HCT116 (cell line): Measurements from ENCODE around the gene LIPG. TPM values are rescaled to one million over a fixed set of nuclear protein-coding genes. Genes with fewer than 3 reads are reported as not detected.

Experiments
- ATAC-seq: fragments of 200-7000 bp; cut with Tn5 transposase; 2 replicates; pipeline ENCODE4 v1.9.1; 2020; ENCODE audit warnings: mild to moderate bottlenecking, moderate library complexity
- BruUV-seq: library from RNA; stranded (reverse); fragments of 400-500 nt; replicated peaks from 2 replicates; lab custom pipeline; 2021; lab: Mats Ljungman, UMichigan
- CTCF ChIA-PET: fragments of 300-600 bp; sonication (Branson Sonifier 250); formaldehyde crosslinking; loops from one replicate; lab custom pipeline; 2021; ENCODE audit warnings: antibody characterized with exemption; lab: Charles Lee
- POLR2A ChIA-PET: fragments of 300-600, 350-600 bp; sonication (Branson Sonifier 250); formaldehyde crosslinking; loops from one replicate; lab custom pipeline; 2021; ENCODE audit warnings: antibody characterized with exemption; lab: Charles Lee
- RAD21 ChIA-PET, 2 experiments: fragments of 300-600 bp; sonication (Branson Sonifier 250); formaldehyde crosslinking; loops; one replicate each; lab custom pipeline; 2023; ENCODE audit warnings: low total read pairs in 2 of 2; ENCODE audit not compliant: uncharacterized antibody in 2 of 2, unreplicated experiment in 2 of 2, low non-redundant PET in 1 of 2; lab: Charles Lee
- DNase-seq: peaks from one replicate; pipeline ENCODE4 v3.0.0-alpha.2; 2010; ENCODE audit warnings: low read depth, low spot score
- H2AFZ ChIP-seq: fragments of 200-600 bp; shearing (Covaris generic), sonication (generic); 2 replicates; pipeline ENCODE4 v1.6.1; 2017; ENCODE audit warnings: low read depth, mixed run types, mixed read lengths, antibody characterized with exemption, low read length; ENCODE audit not compliant: poor library complexity, severe bottlenecking
- H3K27ac ChIP-seq: 2 replicates; pipeline ENCODE4 v1.5.1; 2012; ENCODE audit warnings: low read depth, low read length
- H3K27me3 ChIP-seq: fragments of 200-600 bp; sonication (generic); 2 replicates; pipeline ENCODE4 v1.6.1; 2016; ENCODE audit warnings: mixed run types, low read length, mixed read lengths; ENCODE audit not compliant: insufficient read depth
- H3K36me3 ChIP-seq, 2 experiments: fragments of 200-500 bp in 1 of 2; fragments of 200-600 bp in 1 of 2; sonication (Bioruptor generic) in 1 of 2; sonication (generic) in 1 of 2; 2 replicates each; pipeline versions ENCODE4 v1.5.1 to v1.6.1; 2014 to 2016; ENCODE audit warnings: low read length in 2 of 2, inconsistent platforms in 1 of 2, mixed read lengths in 1 of 2, mixed run types in 1 of 2; ENCODE audit not compliant: insufficient read depth in 2 of 2, control insufficient read depth in 1 of 2
- H3K4me1 ChIP-seq, 2 experiments: fragments of 200-600 bp in 1 of 2; sonication (generic) in 1 of 2; 2 replicates each; pipeline versions ENCODE4 v1.5.1 to v1.6.1; 2012 to 2017; ENCODE audit warnings: low read length in 2 of 2, inconsistent platforms in 1 of 2, mild to moderate bottlenecking in 1 of 2, mixed read lengths in 1 of 2, mixed run types in 1 of 2, moderate library complexity in 1 of 2; ENCODE audit not compliant: insufficient read depth in 2 of 2, control insufficient read depth in 1 of 2
- H3K4me2 ChIP-seq: fragments of 200-600 bp; sonication (generic); 2 replicates; pipeline ENCODE4 v1.6.1; 2017; ENCODE audit warnings: mixed run types, low read length, mixed read lengths
- H3K4me3 ChIP-seq, 2 experiments: fragments of 200-600 bp in 1 of 2; sonication (generic) in 1 of 2; replicated peaks in 1 of 2; 2 replicates each; pipeline ENCODE4 v1.5.1; 2011 to 2016; ENCODE audit warnings: low read length in 2 of 2, control low read depth in 1 of 2, low read depth in 1 of 2, mild to moderate bottlenecking in 1 of 2, mixed read lengths in 1 of 2, mixed run types in 1 of 2
- H3K79me2 ChIP-seq: fragments of 200-600 bp; sonication (generic); 2 replicates; pipeline ENCODE4 v1.6.1; 2017; ENCODE audit warnings: mild to moderate bottlenecking, mixed run types, low read length, moderate library complexity, mixed read lengths; ENCODE audit not compliant: insufficient read depth
- H3K9ac ChIP-seq: fragments of 200-600 bp; sonication (generic); 2 replicates; pipeline ENCODE4 v1.6.1; 2016; ENCODE audit warnings: low read length, mixed read lengths
- H3K9me2 ChIP-seq: fragments of 200-600 bp; sonication (generic), shearing (Covaris generic); 2 replicates; pipeline ENCODE4 v1.6.1; 2017; ENCODE audit warnings: mixed run types, mild to moderate bottlenecking, moderate library complexity; ENCODE audit not compliant: insufficient read depth
- H3K9me3 ChIP-seq, 2 experiments: fragments of 200-500 bp in 1 of 2; fragments of 200-600 bp in 1 of 2; sonication (Bioruptor generic) in 1 of 2; sonication (generic) in 1 of 2; 2 replicates each; pipeline ENCODE4 v1.6.1; 2014 to 2017; ENCODE audit warnings: low read length in 2 of 2, mixed read lengths in 2 of 2, inconsistent platforms in 1 of 2, low read depth in 1 of 2, mild to moderate bottlenecking in 1 of 2, mixed run types in 1 of 2, moderate library complexity in 1 of 2; ENCODE audit not compliant: control insufficient read depth in 1 of 2, insufficient read depth in 1 of 2
- H4K20me1 ChIP-seq: fragments of 200-600 bp; sonication (generic), shearing (Covaris generic); 2 replicates; pipeline ENCODE4 v1.6.1; 2017; ENCODE audit warnings: mixed run types, mild to moderate bottlenecking, moderate library complexity; ENCODE audit not compliant: insufficient read depth
- EZH2 ChIP-seq: fragments of 200-600 bp; sonication (generic); IDR thresholded peaks from 2 replicates; pipeline ENCODE4 v1.6.1; 2017; ENCODE audit warnings: antibody characterized with exemption, mixed run types
- POLR2A ChIP-seq: IDR thresholded peaks from 2 replicates; pipeline ENCODE4 v1.7.0; 2011; ENCODE audit warnings: borderline replicate concordance; ENCODE audit not compliant: insufficient read depth, insufficient read length; ENCODE audit errors: extremely low read depth
- RAD21 ChIP-seq: IDR thresholded peaks from 2 replicates; pipeline ENCODE4 v1.6.1; 2012; ENCODE audit warnings: low read depth, mild to moderate bottlenecking
- REST ChIP-seq: IDR thresholded peaks from 2 replicates; pipeline ENCODE4 v1.6.1; 2012; ENCODE audit warnings: low read depth
- SIN3A ChIP-seq: IDR thresholded peaks from 2 replicates; pipeline ENCODE4 v1.6.1; 2012; ENCODE audit warnings: low read depth
- SRF ChIP-seq: IDR thresholded peaks from 2 replicates; pipeline ENCODE4 v1.6.1; 2012; ENCODE audit warnings: low read depth
- ZBTB33 ChIP-seq: IDR thresholded peaks from 2 replicates; pipeline ENCODE4 v1.6.1; 2011; ENCODE audit warnings: mild to moderate bottlenecking, low read length, moderate library complexity; ENCODE audit not compliant: insufficient replicate concordance; ENCODE audit errors: extremely low read depth
- ZNF274 ChIP-seq: fragments of 200-500 bp; sonication (Bioruptor generic); IDR thresholded peaks from 2 replicates; pipeline ENCODE4 v1.6.1; 2014; ENCODE audit warnings: mild to moderate bottlenecking, low read depth, low read length, inconsistent platforms
- intact Hi-C: fragments of 100-400 bp; cut with micrococcal nuclease; formaldehyde crosslinking; loops from 2 replicates; pipeline ENCODE4 v1.10.0; 2022
- total RNA-seq: library from RNA; stranded (reverse); gene quantifications from one replicate; pipeline ENCODE4 v1.2.1, GENCODE V29; 2021; ENCODE audit not compliant: unreplicated experiment

LIPG gene
- total RNA-seq, 1 experiment from 2014 or later: 2.6 TPM

GRCh38 chr18:49590608-49591007, 28.8 kb downstream of the LIPG start:
- Histone ChIP-seq H3K9me2 (no peaks in the 10 kb centered on the region), H3K9ac (no peak overlapping the region), H3K36me3 (no peaks in the 10 kb centered on the region), H3K79me2 (no peaks in the 10 kb centered on the region), H3K9me3 (no peaks in the 10 kb centered on the region), H3K4me2 (no peak overlapping the region), H4K20me1 (no peaks in the 10 kb centered on the region), H2AFZ (no peak overlapping the region), H3K4me3 (no peak overlapping the region), H3K4me1 (no peaks in the 10 kb centered on the region), H3K27me3 (no peaks in the 10 kb centered on the region; the same call in 1 of the 2 replicates), H3K27ac (no peak overlapping the region)
- BruUV-seq: no TSS peak
- ChIA-PET POLR2A (no interaction called here), CTCF (no interaction called here), RAD21 (no interaction called here)
- no peak for DNase-seq
- ATAC-seq: no peak
- TF ChIP-seq REST: no peak
- TF ChIP-seq POLR2A: no peak
- TF ChIP-seq ZNF274: no peak
- TF ChIP-seq SRF: no peak
- TF ChIP-seq EZH2: no peak
- no peak for TF ChIP-seq SIN3A
- TF ChIP-seq ZBTB33: no peak
- TF ChIP-seq RAD21: no peak
- intact Hi-C loops: no loop called here
